COLO829 (cell line): ENCODE results near the gene PRRX1.

Source experiments
- DNase-seq: peaks from one replicate; pipeline ENCODE4 v3.0.0; 2012; ENCODE audit warnings: low spot score

PRRX1 gene

GRCh38 chr1:170770254-170770653, 106.3 kb downstream of the PRRX1 start:
- no peak for DNase-seq

DNA sequence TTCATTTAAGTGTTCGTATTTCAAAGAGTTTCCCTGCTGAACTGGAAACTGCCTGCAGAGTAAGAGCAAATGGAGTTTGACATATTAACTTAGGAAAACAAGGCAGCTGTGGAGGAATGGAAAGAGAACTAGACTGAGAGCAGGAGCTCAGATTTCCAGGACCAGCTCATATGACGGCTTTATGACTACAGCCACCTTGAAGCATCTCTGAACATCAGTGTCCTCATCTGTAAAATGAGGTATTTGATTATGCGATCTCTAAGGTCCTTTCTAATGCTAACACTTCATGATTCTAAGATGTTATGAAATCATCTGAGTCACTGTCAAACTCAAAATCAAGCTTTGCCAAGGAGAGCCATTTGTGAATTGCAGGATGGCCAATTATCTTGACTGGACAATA, 112.3 kb downstream of the PRRX1 start:
- DNase-seq, result no peak

GRCh38 chr1:170776777-170777176, 112.8 kb downstream of the PRRX1 start:
- no peak for DNase-seq
